Right cardiac atrium (tissue), 5 donors: ENCODE data around the gene MYRF. TPM values are rescaled to one million over a fixed set of nuclear protein-coding genes. Genes with fewer than 3 reads are reported as not detected.

ENCODE experiments used
- ATAC-seq, 2 donors: fragments of 200-7000 bp; cut with Tn5 transposase; one replicate each; pipeline versions ENCODE4 v1.8.0 to v1.9.1; 2020; ENCODE audit warnings: moderate library complexity in 2 of 2, mild to moderate bottlenecking in 1 of 2
- DNase-seq, 3 donors: peaks; one replicate each; pipeline ENCODE4 v3.0.0-alpha.2; 2020
- H3K27ac ChIP-seq: one replicate; pipeline ENCODE4 v1.5.1; 2013; ENCODE audit warnings: mild to moderate bottlenecking, low read length, control low read depth, moderate library complexity
- H3K27me3 ChIP-seq: one replicate; pipeline ENCODE4 v1.6.1; 2013; ENCODE audit not compliant: control insufficient read depth, insufficient read depth
- H3K4me1 ChIP-seq: one replicate; pipeline ENCODE4 v1.6.1; 2013; ENCODE audit warnings: low read length; ENCODE audit not compliant: control insufficient read depth, insufficient read depth
- H3K4me3 ChIP-seq: one replicate; pipeline ENCODE4 v1.5.1; 2013; ENCODE audit warnings: low read length, control low read depth
- H3K9me3 ChIP-seq: one replicate; pipeline ENCODE4 v1.6.1; 2013; ENCODE audit warnings: low read length; ENCODE audit not compliant: control insufficient read depth
- WGBS: extraction: QIAGEN DNeasy Blood & Tissue Kit; methylation state at CpG from one replicate; pipeline ENCODE4 v1.1.7; 2013; 5-methylcytosine and 5-hydroxymethylcytosine counted together
- intact Hi-C, 4 donors: fragments of 100-400 bp; cut with DNase I; formaldehyde crosslinking; loops; one replicate each; pipeline versions ENCODE4 v1.11.0 to v1.14.0; 2022 to 2023
- long read RNA-seq, 4 donors: library from polyadenylated mRNA; unstranded; transcript quantifications; one replicate each; pipeline ENCODE4 v2.0.0, GENCODE V29; 2020 to 2021
- polyA plus RNA-seq: library from polyadenylated mRNA; stranded (reverse); fragments of 200-250 nt; gene quantifications from one replicate; pipeline ENCODE4 v1.2.3, GENCODE V29; 2013
- total RNA-seq, 4 donors: library from RNA; stranded (reverse); fragmentation: NEBNext Ultra II Directional; extraction: Animal tissue kit (Norgen Biotek cat#: 25700); gene quantifications; one replicate each; pipeline ENCODE4 v1.2.1, GENCODE V29; 2021
- donor health status: healthy with polysubstance abuse.
- donor health status: DM: no; HTN: yes; CAD: no.
- donor health status: DM: no; HTN: no; CAD: no.
- donor health status: DM: no; HTN: yes; CAD: no; lungs with severe emphysema.
- donor health status: DM: yes; HTN: yes; CAD: no.

Gene MYRF
- 1 to 10 TPM in 3 of 4 donors, under 1 TPM in 1; 0.62 to 1.9 (median 1.4) TPM for total RNA-seq
- 0.70 TPM for polyA plus RNA-seq
- long read RNA-seq, donor 1, partial matches to known transcripts: 1 of 5 reads
- long read RNA-seq, donor 1, other reads (novel, unspliced or antisense): 3 of 5 reads
- long read RNA-seq, donor 2: 0 reads
- long read RNA-seq, donor 3, partial matches to known transcripts: 0 of 3 reads
- long read RNA-seq, donor 3, other reads (novel, unspliced or antisense): 3 of 3 reads
- long read RNA-seq, donor 4, partial matches to known transcripts: 1 of 1 reads
- long read RNA-seq, donor 4, other reads (novel, unspliced or antisense): 0 of 1 reads

GRCh38 chr11:61752117-61752924 lies at the start of gene MYRF:
Gene MYRF, plus strand, starts transcription at chr11:61752636. Its CDS starts 109 bp downstream, at chr11:61752745.
- intact Hi-C loops: no loop called here
- ATAC-seq (peak; percentile 43 to 56), DNase-seq (peak; percentile 50 to 82 (median 76))
- no peaks in the 10 kb centered on the region for H3K9me3 ChIP-seq
- no peaks in the 10 kb centered on the region for H3K4me1 ChIP-seq
- no peaks in the 10 kb centered on the region for H3K27me3 ChIP-seq
- H3K27ac ChIP-seq: no peak within 1 kb of the TSS
- H3K4me3 ChIP-seq: peak within 1 kb of the TSS; percentile 61
- 2% methylated on average over 93 of the region's 93 CpGs for WGBS

- no peak for ATAC-seq
- Histone ChIP-seq H3K4me3 (no peak overlapping the region), H3K27ac (no peak overlapping the region), H3K9me3 (no peaks in the 10 kb centered on the region), H3K4me1 (peaks cover 28% of the 10 kb centered on the region), H3K27me3 (no peaks in the 10 kb centered on the region)
- WGBS: 79% methylated on average over 11 of the region's 11 CpGs
- DNase-seq: peak in 2 of 3 donors; percentile 18 to 34
- intact Hi-C loops: no loop called here
Measured at GRCh38 chr11:61702701-61703312, 49.6 kb upstream of the MYRF start.

GRCh38 chr11:61704838-61705237 lies 47.6 kb upstream of the MYRF start:
- DNase-seq (peak in 2 of 3 donors; percentile 33 to 35), ATAC-seq (no peak)
- Histone ChIP-seq H3K9me3 (no peaks in the 10 kb centered on the region), H3K4me3 (no peak overlapping the region), H3K27ac (no peak overlapping the region), H3K4me1 (peaks cover 8% of the 10 kb centered on the region), H3K27me3 (no peaks in the 10 kb centered on the region)
- intact Hi-C loops: no loop called here
- 86% methylated on average over 15 of the region's 15 CpGs for WGBS

- Histone ChIP-seq H3K27me3 (no peaks in the 10 kb centered on the region), H3K27ac (no peak overlapping the region), H3K4me3 (no peak overlapping the region), H3K4me1 (no peaks in the 10 kb centered on the region), H3K9me3 (no peaks in the 10 kb centered on the region)
- peak; percentile 42 to 69 for ATAC-seq
- peak in 2 of 3 donors; percentile 57 to 62 for DNase-seq
- WGBS: 61% methylated on average over 27 of the region's 27 CpGs
- intact Hi-C loops: no loop called here
Measured at GRCh38 chr11:61706452-61707400, 45.7 kb upstream of the MYRF start.

- Histone ChIP-seq H3K9me3 (no peaks in the 10 kb centered on the region), H3K27ac (no peak overlapping the region), H3K27me3 (no peaks in the 10 kb centered on the region), H3K4me3 (no peak overlapping the region), H3K4me1 (no peaks in the 10 kb centered on the region)
- peak in 2 of 3 donors; percentile 13 to 45 for DNase-seq
- ATAC-seq: peak in 1 of 2 donors; percentile 5
- intact Hi-C loops: no loop called here
- WGBS: 96% methylated on average over 9 of the region's 9 CpGs
Measured at GRCh38 chr11:61707574-61707973, 44.9 kb upstream of the MYRF start.

GRCh38 chr11:61709110-61709509 lies 43.3 kb upstream of the MYRF start:
- WGBS: 96% methylated on average over 7 of the region's 7 CpGs
- Histone ChIP-seq H3K4me1 (no peaks in the 10 kb centered on the region), H3K9me3 (no peaks in the 10 kb centered on the region), H3K27ac (no peak overlapping the region), H3K27me3 (no peaks in the 10 kb centered on the region), H3K4me3 (no peak overlapping the region)
- ATAC-seq (no peak), DNase-seq (peak in 1 of 3 donors; percentile 9)
- intact Hi-C loops: no loop called here

GRCh38 chr11:61709572-61709971 lies 42.9 kb upstream of the MYRF start:
- Histone ChIP-seq H3K27ac (no peak overlapping the region), H3K4me3 (no peak overlapping the region), H3K9me3 (no peaks in the 10 kb centered on the region), H3K4me1 (no peaks in the 10 kb centered on the region), H3K27me3 (no peaks in the 10 kb centered on the region)
- ATAC-seq (no peak), DNase-seq (peak in 1 of 3 donors; percentile 17)
- 71% methylated on average over 7 of the region's 7 CpGs for WGBS
- intact Hi-C loops: no loop called here

GRCh38 chr11:61710019-61710418 lies 42.4 kb upstream of the MYRF start:
- DNase-seq (peak in 2 of 3 donors; percentile 24 to 40), ATAC-seq (no peak)
- Histone ChIP-seq H3K27ac (no peak overlapping the region), H3K4me1 (no peaks in the 10 kb centered on the region), H3K4me3 (no peak overlapping the region), H3K9me3 (no peaks in the 10 kb centered on the region), H3K27me3 (no peaks in the 10 kb centered on the region)
- intact Hi-C loops: no loop called here
- 84% methylated on average over 7 of the region's 7 CpGs for WGBS

GRCh38 chr11:61711037-61711436 lies 41.4 kb upstream of the MYRF start:
- WGBS: 88% methylated on average over 14 of the region's 14 CpGs
- H3K4me3 ChIP-seq: no peak overlapping the region
- no peak overlapping the region for H3K27ac ChIP-seq
- intact Hi-C loops: no loop called here
- no peaks in the 10 kb centered on the region for H3K27me3 ChIP-seq
- H3K9me3 ChIP-seq: no peaks in the 10 kb centered on the region
- peak in 1 of 3 donors; percentile 4 for DNase-seq
- ATAC-seq: no peak
- H3K4me1 ChIP-seq: no peaks in the 10 kb centered on the region

- intact Hi-C loops: no loop called here
- WGBS: 79% methylated on average over 6 of the region's 6 CpGs
- H3K4me1 ChIP-seq: no peaks in the 10 kb centered on the region
- no peak overlapping the region for H3K27ac ChIP-seq
- H3K9me3 ChIP-seq: no peaks in the 10 kb centered on the region
- DNase-seq: no peak
- no peaks in the 10 kb centered on the region for H3K27me3 ChIP-seq
- ATAC-seq: no peak
- no peak overlapping the region for H3K4me3 ChIP-seq
Measured at GRCh38 chr11:61711498-61711897, 40.9 kb upstream of the MYRF start.
